ENCODE data around the gene ALDH1A3.

ALDH1A3 gene

DNA sequence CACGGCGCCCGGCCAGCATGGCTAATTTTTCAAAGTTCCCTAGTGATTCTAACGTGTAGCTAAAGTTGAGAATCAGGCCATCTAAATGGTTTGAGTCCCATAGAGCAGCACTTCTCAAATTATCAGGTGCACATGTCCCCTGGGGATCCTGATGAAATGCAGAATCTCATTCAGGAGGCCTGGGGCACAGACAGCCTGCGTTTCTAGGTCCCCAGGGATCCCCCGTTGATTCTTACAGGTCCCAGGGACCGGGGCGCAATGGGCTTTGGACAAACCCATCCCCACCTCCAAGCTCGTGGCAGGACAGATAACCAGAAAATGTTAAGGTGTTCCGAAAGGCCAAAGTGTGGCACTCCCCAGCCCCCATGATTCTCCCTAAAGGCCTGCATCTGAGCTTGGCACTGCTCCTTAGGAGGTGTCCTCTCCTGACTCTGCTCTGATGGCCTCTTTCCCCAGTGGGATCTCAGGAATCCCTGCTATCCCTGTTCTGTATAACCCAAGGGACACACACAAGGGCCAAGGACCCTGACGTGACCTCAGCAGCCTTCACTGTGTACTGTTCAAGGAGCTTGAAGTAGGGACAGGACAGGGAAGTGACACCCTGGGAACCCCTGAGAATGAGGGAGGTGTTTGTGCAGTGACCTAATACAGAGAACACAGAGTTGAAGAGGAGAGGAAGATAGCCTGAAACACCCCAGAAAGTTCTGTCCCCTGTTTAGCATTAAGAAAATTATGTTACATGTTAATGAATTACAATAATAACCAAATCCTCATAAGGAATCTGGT lies 47.5 kb downstream of the ALDH1A3 start:
- DNase-seq: no peak

DNA sequence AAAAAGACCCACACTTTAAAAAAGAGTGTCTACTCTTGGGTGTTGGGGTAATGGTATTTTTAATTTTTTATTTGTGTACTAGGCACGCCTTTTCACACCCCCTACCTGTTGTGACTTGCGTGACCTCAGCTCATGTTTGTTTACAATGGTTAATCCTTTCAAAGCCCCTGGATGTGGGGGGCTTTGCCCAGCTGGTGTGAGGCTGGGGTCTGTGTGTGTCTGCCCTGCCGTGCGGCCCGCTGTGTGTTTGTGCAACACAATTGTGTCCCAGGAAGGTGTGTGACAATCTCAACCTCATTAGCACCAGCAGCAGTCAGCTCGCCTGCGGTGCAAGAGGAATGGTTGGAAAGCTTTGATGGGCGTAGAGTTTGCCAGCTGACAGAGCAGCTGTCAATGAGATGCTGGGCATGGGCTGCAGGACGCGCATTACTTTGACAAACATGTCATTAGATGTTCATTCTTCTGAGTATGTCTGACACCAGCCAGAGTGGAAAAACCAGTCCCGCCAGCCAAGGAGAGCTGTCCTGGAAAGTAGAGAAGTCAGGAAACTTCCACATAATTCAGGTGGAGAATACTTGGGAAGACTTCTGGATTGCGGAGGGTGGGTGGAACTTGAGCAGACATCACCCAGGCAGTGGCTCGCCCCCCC lies 49.1 kb downstream of the ALDH1A3 start:
- no peak for DNase-seq

DNA sequence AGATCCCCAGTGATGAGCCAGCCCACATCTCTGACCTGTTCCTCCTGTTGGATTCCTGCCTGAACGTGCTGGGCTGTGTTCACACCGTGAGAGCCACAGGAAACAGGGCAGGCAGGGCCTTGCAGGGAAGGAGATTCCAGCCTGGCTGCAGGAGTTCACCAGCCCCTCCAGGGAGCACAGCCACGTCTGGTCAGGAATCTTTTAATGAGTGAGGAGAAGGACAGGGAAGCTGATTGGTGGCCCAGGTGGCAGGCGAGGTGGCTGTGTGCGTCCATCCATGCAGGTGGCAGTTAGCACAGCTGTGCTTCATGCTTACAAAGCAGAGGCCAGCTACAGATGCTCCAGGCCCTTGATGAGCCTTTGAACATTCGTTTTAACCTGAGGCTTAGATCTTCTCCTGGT lies 50.0 kb downstream of the ALDH1A3 start:
- DNase-seq: no peak

GRCh38 chr15:100930306-100930848 lies 50.7 kb downstream of the ALDH1A3 start:
- no peak for DNase-seq

DNA sequence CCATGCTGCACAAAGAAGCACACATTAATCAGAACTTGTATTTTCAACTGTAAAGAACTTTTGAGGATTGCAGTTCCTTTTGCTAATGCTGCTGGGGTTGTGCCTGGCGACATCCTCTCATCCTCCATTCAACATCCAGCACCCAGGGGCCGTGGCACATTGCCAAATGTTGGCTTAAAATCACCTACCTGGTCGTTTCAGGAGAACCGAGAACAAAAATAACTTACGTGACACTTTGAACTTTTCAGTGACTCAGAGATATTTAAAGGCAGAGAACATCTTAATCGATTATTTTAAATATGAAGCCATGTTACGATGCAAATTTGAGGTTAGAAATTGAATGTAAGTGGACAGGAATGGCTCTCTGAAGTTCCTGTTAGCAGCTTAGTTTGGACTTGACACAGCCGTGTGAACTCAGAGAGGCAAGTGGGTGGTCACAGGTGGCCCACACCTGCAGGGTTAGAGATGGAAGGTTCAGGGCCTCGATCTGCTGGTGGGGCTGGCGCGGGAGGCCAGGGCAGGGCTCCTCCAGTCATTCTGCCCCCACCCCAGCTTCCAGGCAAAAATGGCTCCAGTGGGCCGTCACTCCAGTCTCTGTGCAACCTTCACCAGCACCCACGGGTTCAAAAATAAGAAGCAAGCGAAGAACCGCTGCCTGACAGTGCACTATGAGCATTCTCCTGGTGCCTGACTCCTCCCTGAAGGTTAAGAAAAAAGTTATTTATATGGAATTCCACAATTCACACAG lies 51.7 kb downstream of the ALDH1A3 start:
- no peak for DNase-seq

DNA sequence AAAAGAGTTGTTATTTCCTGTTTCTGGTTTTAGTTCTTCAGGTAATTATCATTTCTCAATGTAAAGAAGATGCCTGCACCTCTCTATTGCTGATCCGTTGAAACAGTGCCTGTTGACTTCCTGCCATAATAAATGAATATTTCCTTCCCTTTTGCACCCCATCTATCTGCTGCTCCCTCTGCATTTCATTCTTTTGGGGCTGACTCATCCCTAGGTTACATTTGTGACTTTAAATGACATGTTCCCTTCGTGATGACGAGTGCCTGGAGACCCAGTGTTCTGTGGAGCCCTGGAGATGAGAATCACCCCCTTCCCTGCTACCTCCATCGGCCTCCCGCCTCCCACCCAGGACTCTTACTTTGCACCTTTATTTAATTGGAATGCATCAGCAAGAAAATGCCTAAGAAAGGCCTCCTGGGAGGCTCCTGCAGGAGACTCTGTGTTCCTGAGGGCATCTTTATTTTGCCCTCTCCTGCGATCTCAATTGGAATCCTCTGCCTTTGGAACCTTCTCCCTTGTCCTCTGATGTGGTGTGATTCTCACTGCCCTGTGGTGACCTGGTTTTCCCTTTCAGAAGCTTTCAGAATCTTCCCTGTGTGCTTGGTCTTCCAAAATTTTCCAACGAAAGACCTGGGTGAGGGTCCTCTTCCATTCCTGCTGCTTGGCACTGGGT lies 53.2 kb downstream of the ALDH1A3 start:
- no peak for DNase-seq

GRCh38 chr15:100934166-100934565 lies 54.5 kb downstream of the ALDH1A3 start:
- no peak for DNase-seq

DNA sequence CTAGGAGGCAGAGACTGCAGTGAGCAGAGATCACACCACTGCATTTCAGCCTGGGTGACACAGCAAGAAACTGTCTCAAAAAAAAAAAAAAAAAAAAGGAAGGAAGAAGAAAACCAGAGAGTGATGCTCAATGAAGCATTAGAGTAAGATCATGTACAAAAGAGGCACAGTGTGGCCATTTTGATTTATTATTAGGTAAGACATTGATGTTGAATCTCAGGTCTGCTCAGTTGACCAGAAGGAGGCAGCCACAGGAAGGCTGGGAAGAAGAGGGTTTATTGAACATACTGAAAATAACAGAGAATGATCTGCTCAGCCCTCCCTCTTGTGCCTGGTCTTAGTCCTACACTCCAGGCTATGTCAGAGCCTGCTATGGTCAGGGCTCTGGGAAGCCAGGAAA lies 55.1 kb downstream of the ALDH1A3 start:
- no peak for DNase-seq

GRCh38 chr15:100937171-100937570 lies 57.5 kb downstream of the ALDH1A3 start:
- DNase-seq: no peak

GRCh38 chr15:100939791-100940190 lies 60.2 kb downstream of the ALDH1A3 start:
- DNase-seq: no peak

GRCh38 chr15:100940767-100941379 lies 61.2 kb downstream of the ALDH1A3 start:
- no peak for DNase-seq

- no peak for DNase-seq
Measured at GRCh38 chr15:100941536-100941935, 61.9 kb downstream of the ALDH1A3 start.

DNA sequence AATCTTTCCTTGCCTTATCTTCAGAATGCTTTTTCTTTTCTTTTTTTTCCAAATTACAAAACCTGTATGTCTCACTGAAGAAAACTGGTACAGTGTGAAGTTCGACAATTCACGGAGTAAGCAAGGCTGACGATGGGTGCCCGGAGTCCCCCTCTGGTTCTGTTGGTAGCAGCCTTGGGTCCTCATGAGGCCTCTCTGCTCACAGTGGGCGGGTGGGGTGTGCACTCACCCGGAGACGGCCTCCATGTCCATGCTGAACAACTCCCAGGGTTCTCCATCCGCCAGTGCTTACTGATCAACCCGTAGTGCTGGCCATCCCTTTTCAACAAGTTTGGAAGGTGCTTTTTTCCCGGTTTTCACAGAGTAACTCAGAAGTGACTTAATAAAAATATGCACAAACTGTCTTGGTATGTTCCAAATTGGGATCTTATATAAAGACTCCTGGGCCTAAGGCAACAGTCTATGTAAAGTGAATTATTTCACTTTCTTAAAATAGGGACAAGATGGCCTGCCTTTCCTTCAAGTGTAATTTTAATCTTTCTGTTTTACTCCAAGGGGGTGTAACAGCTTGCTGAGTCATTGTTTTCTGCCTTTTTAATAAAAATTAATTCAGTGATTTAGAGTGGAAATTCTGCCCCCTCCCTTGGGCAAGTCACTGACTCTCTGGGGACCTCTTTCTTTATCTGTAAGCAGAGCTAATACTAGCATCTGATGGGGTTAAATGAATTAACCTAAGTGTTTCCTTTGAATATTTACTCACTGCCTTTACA lies 63.2 kb downstream of the ALDH1A3 start:
- no peak for DNase-seq

DNA sequence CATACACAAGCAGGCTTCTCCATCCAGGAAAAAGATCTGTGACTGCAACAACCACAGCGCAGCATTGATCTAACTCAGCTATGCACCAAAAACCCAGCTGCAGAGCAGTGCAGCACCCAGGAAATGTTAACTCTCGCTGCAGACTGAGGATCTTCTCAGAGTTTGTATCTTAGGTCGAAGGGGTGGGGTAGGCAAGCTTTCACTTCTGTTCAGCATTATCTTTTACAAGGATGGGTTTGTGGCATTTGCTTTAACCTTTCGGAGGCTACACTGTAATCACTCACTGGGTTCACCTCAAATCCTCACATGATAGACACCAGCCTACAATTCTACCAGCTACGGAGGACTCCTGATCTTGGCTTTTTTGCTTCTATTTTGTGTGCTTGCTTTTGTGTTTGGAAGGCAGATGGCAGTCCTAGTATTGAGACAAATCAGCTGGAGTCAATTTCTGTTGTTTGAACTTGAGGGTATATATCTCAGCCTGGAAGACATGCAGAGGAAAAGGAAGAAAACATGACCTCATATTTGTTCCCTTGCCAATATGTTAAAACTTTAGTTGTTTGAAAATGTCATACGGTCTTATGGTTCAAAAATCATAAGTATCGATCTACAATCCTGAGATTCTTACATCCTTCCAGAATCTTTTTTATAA lies 64.7 kb downstream of the ALDH1A3 start:
- DNase-seq: no peak

GRCh38 chr15:100944986-100945385 lies 65.4 kb downstream of the ALDH1A3 start:
- no peak for DNase-seq

DNA sequence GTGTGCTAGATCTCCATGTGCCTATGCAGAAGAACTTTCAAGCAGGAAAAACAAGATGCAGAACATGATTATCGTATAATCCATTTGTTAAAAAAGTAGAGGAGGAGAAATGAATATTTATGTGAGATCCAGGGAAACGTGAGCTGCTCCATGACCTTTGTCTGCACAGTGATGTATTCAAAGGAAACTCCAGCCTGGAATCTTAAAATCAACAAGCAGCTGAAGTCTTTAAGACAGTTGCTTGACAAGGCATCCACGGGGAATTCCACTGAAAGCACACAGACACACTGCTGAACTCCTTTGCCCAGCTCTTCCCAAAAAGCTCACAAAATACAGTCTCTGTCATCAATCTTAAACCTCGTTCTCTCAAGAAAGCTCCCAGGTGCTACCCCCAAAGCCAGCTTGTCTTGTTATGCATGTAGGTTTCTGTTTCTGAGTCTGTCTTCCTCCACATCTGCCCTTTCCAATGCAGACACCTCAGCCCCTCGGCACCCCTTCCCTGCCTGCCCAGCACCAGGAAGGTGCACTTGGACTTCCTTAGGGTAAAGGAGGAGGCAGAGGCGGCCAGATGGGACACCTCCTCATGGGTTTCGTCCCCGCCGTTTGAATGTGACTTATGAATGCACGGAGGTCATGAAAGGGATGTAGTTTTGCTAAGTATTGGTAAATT lies 68.3 kb downstream of the ALDH1A3 start:
- DNase-seq: no peak

- no peak for DNase-seq
Measured at GRCh38 chr15:100948430-100948762, 68.8 kb downstream of the ALDH1A3 start.

DNA sequence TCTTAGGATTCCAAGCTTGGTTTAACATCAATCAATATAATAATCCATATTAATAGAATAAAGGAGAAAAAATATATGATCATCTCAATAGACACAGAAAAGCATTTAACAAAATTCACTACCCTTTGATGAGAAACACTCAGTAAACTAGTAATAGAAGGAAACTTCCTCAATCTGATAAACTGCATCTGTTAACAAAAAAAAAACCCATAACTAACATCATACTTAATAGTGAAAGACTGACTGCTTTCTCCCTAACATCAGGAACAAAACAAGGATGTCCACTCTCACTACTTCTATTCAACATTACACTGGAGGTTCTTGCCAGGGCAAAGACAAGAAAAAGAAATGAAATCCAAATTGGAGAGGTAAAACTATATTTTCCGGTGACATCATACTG lies 70.1 kb downstream of the ALDH1A3 start:
- no peak for DNase-seq

DNA sequence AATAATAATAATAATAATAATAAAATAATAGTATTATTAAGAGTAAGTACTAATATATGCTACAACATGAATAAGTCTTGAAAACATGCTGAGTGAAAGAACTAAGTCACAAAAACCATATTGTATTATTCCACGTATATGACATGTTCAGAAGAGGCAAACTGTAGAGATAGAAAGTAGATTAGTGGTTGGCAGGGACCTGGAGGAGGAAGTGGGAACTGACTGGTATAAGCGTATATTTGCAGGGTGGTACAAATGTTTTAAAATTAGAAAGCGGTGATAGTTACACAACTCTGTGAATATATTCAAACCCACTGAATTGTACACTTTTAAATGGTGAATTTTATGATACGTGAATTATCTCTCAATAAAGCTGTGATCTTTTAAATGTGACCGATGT lies 72.3 kb downstream of the ALDH1A3 start:
- no peak for DNase-seq

GRCh38 chr15:100952566-100952965 lies 72.9 kb downstream of the ALDH1A3 start:
- DNase-seq: no peak

Data from NCI-H1436 (cell line).